HG02610 (cell line): Measurements from ENCODE around the gene RBM5.
"Not testable (repeated sequence)": the region's sequence is repeated elsewhere in the genome, so short reads cannot be mapped to it uniquely, and the experiment has no call there.

Source experiments
- ATAC-seq: cut with Tn5 transposase; IDR thresholded peaks from one replicate; pipeline ENCODE4 v1.9.1; 2021; ENCODE audit warnings: mild to moderate bottlenecking, moderate library complexity; ENCODE audit not compliant: unreplicated experiment

The RBM5 gene

DNA sequence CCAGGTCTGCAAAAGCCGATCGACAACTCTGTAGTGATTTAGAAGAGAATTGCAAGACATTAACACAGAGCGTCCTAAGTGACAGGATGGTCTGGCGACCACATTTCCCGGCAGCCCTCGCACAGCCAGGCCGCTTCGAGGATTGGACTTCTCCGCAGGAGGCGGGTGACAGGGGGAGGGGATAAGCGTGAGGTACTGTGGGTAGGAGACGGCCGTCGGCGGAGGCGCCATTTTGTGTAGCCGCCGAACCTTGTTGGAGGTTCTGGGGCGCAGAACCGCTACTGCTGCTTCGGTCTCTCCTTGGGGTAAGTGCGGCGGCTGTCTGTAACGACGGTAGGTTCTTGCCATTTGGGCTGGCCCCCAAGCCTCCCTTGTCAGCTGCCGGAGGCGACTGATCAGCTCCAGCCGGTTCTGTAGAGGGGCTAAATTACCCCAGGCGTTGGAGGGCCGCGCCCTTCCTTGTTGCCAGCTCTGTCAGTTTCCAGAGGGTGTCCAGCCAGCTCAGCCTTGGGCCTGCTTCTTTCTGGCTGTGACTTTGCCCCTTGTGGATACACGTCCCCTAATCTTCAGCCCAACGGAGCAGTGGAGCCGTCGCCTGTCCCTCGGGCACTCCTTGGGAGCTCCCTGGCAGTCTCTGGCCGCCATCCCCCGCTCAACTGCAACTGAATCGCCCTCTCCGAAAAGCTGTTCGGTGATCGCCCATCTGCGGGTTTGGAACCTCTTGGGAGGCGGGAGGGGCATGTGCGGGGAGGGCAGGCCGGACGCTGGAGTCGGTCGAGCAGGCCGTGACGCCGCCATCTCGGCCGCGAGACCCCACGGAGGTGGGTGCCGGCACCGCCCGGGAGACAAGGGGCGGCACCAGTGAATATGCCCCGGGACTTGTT lies at the start of gene RBM5:
Gene RBM5 (plus strand): TSS at position 195 of the 884 bp plus-strand sequence. CDS start 1,516 bp downstream, outside the sequence.
- peak; percentile 98 for ATAC-seq

DNA sequence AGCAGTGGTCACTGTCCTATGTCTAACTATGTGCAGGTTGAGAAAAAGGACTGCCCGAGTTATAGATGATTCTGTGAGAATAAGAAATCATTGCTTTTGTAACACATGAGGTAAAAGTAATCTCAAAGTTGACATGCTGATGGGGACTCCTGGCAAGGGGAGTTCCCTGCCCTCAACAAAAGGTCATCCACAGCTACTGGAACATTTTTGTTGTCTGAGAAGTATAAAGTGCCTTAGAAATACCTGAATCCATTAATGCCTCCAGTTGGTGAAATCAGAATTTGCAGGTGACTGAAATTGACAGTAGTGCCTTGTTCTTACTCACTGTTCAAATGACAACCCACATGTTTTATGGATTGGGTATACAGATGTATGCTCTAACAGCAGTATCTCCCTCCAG lies 43.7 kb upstream of the RBM5 start:
- ATAC-seq: no peak

DNA sequence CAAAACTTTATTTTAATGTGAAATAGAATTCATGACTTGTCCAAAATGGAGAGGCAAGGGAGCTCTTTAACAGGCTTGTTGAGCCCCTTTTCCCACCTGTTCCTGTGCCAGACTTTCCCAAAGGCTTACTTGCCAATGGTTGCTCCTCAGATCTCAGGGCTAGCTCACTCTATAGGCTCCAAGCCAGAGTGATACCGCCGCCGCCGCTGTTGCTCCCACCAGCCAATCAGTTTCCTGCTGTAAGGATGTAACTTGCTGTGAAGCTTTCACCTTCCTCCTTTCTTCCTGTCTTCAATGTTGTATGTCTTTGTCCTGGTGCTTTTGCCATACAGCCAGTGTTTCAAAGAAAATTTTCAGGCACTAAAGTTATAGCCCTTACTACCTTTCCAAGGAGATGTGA lies 41.3 kb upstream of the RBM5 start:
- ATAC-seq: no peak

DNA sequence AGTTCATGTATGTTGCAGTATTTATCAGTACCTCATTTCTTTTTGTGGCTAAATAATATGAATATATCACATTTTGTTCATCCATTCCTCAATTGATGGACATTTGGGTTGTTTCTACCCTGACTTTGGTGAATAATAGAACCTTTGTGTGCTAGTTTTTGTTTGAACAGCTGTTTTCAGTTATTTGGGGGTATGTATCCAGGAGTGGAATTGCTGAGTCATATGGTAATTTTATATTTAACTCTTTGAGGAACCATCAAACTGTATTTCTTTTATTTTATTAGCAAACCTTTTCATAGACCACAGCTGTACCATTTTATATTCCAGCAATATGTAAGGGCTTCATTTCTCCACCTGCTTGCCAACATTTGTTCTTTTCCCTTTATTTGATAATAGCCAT lies 38.4 kb upstream of the RBM5 start:
- no peak for ATAC-seq

DNA sequence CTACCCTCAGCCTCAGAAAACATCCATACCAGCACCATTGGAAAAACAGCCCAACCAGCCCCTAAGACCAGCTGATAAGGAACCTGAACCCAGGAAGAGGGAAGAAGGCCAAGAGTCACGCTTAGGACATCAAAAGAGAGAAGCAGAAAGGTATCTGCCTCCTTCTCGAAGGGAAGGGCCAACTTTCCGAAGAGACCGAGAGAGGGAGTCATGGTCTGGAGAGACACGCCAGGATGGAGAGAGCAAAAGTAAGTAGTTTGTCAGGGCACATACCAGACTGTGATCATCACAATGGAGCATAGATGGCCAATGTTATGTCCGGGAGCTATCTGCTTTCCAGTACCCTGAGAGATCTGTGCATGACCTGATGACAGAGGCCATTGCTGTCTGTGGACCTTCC lies 31.0 kb upstream of the RBM5 start:
- no peak for ATAC-seq

DNA sequence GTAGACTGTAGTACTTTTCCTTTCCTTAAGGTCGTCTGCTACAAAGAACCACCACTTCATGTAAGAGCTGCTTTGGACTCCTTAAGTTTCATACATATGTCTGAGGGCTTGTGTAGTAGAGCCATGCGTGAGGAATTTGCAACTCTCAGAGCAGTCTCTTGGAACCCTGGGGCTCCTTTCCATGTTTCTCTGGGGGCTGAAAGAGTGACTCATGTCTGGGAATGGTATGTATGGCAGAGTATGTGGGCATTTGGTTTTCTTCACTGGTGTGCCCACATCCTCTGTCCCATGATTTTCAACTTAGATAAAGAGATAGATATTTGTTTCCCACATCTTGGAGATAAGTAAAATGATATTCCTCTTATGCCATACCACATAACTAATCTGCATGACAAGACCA lies 20.6 kb upstream of the RBM5 start:
- ATAC-seq: no peak

DNA sequence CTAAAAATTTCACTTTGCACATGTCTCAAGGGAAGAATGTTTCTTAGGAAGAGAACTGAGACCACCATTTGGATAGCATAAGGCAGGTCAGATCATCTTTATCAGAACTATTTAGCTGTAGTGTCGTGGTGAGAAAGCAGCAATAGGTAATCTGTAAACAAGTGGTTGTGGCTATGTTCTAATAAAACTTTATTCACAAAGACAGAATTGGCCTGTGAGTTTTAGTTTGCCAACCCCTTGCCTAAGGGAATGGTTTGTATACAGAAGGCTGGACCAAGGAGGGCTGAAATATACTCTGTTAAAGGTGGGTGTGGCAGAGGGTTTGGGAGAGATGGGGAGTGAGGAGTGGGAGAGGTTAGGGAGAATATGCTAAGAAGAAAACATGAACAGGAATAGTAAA lies 10.6 kb upstream of the RBM5 start:
- ATAC-seq: no peak

DNA sequence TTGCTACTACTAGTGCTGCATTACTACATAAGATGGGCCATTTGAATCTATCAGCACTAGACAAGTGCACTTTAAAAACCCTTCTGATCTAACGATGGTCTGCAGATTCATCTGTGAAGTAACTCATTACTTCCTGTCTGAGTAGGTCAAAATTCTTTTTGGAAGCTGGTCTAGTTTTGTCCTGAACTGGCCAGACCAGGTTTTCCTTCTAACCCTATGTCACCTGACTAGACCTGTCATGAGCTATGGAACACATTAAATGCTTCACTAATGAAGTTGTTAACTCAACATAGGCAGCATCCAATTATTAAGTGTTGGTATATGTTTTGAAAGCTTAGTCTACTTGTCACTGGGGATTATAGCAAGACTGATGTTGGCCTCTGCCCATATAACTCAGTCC lies 10.1 kb upstream of the RBM5 start:
- ATAC-seq: no peak

DNA sequence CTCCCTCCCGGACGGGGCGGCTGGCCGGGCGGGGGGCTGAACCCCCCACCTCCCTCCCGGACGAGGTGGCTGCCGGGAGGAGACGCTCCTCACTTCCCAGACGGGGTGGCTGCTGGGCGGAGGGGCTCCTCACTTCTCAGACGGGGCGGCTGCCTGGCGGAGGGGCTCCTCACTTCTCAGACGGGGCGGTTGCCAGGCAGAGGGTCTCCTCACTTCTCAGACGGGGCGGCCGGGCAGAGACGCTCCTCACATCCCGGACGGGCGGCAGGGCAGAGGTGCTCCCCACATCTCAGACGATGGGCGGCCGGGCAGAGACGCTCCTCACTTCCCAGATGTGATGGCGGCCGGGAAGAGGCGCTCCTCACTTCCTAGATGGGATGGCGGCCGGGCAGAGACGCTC lies 3.8 kb upstream of the RBM5 start:
- ATAC-seq: not testable (repeated sequence)

DNA sequence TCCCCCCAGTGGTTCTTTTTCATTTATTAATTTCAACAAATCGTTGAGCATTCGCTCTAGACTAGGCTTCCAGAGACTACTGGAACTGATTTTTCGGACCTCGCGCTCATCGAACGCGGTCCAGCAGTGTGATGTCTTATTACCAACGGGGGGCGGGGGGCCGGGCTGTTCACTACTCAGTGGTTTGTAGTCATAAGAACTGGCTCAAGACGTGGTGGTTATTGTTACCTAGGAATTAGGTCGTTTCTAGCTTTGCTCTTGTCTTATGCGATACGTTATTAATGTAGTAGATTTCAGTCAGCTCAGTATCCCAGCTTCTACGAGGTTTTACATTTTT lies 858 bp downstream of the RBM5 start:
- ATAC-seq: no peak

DNA sequence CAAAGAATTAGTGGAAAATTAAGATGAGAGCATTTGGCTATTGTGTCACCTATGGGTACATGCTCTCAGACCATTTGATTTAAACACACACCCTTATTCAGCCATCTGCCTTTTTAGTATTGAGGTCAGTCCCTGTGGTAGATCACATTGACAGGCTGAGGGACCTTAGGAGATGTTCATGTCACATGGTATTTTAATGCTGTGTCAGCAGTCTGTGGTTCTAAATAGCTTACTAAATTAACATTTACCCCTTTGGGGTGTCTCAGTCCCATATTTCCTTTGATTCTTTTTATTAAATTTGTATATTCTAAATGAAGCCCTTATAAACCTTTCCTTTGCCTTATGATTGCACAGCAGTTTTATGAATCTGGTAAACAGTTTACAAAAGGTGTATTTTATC lies 2.3 kb downstream of the RBM5 start:
- no peak for ATAC-seq

DNA sequence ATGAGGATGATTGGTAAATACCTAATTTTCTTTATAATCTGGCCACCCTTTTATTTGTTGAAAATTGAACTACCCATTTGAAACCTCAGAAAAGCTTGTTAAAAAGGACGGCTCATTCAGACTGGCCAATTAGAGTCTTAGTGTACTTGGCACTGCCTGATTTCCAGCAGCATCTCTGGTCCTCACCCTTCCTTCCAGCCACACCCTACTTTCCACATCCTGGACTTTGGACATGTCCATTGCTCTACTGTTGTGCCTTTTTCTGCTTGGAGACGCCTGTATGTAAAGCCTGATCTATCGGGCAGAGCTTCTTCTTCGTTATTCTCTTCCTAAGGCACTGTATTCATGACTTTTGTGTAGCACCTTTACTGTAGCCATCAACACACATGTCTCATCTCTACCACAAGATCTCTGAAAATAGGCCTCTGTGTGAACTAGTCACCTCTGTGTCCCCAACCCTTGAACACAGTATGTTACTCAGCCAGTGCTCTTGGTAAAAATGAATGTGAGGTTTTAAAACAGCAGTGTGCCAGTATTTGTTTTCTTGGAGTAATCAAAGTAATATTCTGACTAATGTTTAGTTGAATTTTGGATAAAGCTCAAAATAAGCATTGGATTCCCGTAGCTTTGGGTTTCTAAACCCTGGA lies 6.8 kb downstream of the RBM5 start:
- ATAC-seq: no peak

DNA sequence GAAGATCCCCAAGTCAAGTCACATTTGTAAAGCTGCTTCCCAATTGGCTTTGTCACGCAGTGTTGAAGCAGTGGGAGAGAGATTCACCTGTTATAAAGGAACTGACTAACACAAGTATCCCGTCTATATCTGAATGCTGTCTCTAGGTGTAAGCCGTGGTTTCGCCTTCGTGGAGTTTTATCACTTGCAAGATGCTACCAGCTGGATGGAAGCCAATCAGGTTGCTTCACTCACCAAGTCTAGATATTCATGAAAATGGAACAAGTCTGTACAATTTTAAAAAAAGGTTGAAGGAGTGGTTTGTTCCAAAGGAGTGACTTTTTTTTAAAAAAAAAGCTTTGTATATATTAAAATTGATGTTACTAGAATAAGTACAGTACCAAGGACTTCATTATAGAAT lies 11.7 kb downstream of the RBM5 start:
- no peak for ATAC-seq

DNA sequence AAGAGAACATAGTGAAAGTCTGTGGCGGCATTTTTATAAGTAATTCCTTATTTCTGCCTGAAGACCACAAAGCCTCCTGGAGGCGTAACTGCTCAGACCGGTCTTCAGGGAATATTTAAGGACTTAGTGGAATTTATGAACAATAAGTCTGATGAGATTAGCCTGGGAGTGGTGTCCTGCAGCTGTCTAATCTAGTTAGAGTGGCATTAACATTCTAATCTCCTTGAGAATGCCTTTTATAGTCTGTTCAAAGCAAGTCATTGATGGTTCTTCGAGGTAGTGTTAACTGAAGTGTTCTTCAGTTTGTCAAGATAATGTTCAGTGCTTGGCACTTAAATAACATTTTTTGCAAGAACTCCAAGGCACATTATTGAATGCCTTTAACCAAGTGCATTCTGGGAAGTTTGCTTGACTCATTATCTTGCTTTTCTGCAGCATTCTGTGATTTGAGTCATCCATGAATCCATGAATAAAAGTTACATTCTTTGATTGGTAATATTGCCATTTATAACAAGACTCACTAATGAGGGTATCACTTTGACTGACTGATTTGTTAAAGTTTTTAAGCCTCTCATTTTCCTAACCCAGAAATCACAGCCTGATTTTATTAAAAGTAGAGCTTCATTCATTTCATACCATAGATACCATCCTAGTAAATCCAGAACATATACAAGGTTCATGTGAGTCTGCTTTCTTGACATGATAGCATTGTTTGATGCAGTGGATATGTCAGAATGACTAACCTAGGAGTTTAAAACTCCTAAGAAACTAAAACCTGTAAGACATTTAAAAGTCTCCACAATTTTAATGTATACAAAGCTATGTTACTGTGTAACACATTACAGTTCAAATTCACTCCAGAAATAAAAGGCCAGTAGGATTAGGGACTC lies 12.5 kb downstream of the RBM5 start:
- ATAC-seq: no peak

DNA sequence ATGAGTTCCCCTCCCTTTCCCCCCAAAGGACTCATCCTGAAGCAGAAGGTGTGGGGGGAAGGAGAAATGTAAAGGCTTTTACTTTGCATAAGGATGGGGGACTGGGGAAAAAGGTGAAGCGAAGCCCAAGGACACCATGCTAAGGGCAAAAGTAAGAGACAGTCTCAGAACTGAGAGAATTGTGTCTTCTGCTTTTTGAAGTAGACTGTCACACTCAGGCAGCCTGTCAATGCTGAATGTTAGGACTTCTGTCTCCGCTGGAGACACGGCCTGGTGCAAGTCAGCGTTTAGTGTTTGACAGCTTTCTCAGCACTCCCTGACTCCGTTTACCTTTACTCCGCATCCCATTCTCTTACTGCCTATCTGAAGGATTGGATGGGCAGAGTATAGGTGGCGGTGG lies 13.8 kb downstream of the RBM5 start:
- no peak for ATAC-seq

DNA sequence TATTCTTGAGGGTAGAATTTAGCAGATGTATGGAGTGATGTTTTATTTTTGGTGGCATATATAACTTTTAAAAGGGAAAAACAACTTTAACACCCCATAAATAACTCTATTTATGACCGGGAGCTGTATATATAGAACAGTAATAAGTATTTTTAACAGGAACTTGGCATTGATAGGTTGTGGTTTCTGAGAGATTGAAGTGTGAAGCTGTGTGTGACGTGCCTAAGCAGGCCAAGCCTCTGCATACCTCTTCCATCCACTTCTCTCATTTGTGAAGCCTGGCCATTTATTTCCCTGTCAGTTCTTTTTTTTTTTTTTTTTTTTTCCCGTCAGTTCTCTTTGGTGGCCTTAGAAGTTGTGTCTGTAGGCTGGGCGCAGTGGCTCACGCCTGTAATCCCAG lies 23.0 kb downstream of the RBM5 start:
- ATAC-seq: no peak

DNA sequence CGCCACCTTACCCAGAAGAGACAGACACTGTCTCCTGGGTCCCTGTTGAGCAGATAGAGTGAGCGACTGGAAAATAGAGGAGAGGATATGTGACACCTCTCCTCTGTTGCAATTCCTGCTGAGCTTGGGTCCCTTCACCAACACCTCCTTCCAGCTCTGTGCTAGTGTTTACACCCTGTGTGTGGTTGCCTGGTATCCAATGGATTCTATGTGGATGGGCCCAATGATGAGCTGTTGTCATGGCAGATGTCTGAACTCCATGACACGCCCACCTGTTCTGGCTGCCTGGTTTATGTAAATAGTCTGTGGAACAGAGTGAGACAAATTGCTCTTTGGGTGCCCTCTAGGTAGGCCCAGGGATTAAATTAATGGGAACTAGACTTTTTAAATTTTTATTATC lies 23.7 kb downstream of the RBM5 start:
- ATAC-seq: no peak

DNA sequence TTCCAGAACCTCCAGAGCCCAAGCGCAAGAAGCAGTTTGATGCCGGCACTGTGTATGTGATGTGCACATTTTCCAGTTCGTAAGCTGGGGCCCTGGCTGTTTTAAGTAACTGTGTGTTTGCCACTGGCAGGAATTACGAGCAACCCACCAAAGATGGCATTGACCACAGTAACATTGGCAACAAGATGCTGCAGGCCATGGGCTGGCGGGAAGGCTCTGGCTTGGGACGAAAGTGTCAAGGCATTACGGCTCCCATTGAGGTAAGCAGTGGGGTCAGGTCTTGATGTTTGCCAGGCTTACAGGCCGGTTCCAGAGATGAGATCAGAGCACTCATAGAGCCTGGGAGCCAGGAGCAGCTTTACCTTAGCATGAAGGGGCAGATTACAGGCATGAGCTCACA lies 28.4 kb downstream of the RBM5 start:
- no peak for ATAC-seq

DNA sequence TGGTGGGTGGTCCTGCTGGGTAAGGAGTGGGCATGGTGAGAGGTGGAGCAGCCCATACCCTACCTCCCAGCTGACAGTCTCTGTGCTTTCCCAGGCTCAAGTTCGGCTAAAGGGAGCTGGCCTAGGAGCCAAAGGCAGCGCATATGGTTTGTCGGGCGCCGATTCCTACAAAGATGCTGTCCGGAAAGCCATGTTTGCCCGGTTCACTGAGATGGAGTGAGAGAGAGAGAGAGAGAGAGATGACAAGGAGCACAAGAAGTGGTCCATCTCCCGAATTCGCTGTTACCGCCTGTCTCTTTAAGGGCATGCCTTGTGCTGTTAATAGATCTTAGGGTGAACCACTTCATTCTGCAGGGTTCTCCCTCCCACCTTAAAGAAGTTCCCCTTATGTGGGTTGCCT lies 29.5 kb downstream of the RBM5 start:
- ATAC-seq: no peak

DNA sequence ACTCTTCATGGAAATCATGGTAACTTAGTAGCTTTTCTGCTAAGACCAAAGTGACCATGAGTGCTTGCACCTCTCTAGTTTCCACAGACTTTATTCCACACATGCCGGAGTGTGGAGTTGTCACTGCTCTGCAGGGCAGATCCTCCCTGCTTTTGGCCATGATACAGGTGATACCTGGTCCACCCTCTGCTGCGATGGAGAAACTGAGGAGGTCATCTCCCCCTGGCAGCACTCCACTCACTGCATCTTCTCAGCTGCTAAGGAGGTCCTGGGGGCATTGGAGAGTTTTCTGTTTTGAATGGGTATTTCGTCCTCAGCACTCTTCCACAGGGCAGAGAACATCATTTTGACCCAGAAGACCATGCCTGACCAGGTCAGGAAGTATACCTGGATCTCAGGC lies 31.1 kb downstream of the RBM5 start:
- no peak for ATAC-seq

DNA sequence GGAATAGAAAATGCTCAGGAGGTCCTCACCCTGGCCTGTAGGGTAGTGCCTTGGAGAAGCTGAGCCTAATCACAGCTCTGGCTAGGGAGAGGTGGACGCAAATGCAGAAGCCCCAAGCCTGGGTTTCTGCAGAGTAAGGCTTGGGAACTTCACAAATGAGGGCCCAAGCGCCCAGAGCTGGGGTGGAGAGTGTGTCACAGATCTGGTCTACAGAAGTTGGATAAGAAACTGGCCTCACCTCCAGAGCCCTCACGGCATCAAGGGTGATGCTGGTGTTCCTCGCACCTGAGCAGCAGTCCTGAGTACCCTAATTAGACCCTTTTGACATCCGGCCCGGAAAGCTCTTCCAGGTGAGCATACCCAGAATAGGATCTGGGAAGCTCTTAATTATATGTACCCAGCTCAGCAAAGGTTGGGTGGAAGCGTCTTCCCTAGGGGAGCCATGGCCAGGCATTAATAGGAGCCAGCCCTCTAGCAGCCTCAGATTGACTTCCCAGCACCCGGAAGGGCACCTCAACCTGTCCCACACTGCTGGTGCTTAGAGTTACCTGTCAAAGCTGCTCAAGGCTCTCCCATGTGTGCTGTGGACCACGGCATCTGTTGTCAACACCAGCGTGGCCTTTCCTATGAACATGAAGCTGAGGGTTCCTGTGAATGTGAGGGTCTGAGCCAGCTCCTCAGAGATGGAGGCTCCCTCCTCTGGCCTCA lies 31.8 kb downstream of the RBM5 start:
- ATAC-seq: no peak
